GM12878 (cell line): ENCODE measurements around the gene CCDC106. TPM values are rescaled to one million over a fixed set of nuclear protein-coding genes. Genes with fewer than 3 reads are reported as not detected.

Experiments
- ASH2L ChIP-seq: fragments of 300-600, 200-600 bp; sonication (generic); IDR thresholded peaks from 2 replicates; pipeline ENCODE4 v1.6.1; 2017; ENCODE audit warnings: low read depth, mild to moderate bottlenecking, borderline replicate concordance
- ATF7 ChIP-seq: fragments of 450-650 bp; IDR thresholded peaks from 2 replicates; pipeline ENCODE4 v1.6.1; 2016; ENCODE audit warnings: low read depth, mild to moderate bottlenecking
- EGR1 ChIP-seq, 2 experiments: IDR thresholded peaks; 1 replicate in 1 of 2; 2 replicates in 1 of 2; pipeline ENCODE4 v1.6.1; 2011 to 2012; ENCODE audit warnings: low read depth in 2 of 2, low read length in 2 of 2, borderline replicate concordance in 1 of 2, mild to moderate bottlenecking in 1 of 2, moderate library complexity in 1 of 2
- EP300 ChIP-seq, 2 experiments: fragments of 150-350 bp in 1 of 2; IDR thresholded peaks; 2 replicates each; pipeline ENCODE4 v1.6.1; 2011 to 2012; ENCODE audit warnings: low read depth in 2 of 2, low read length in 2 of 2, borderline replicate concordance in 1 of 2, improper control_type of control experiment in 1 of 2, inconsistent platforms in 1 of 2; ENCODE audit not compliant: control insufficient read depth in 1 of 2
- EZH2 ChIP-seq: IDR thresholded peaks from 2 replicates; pipeline ENCODE4 v1.6.1; 2012; ENCODE audit warnings: low read depth, mild to moderate bottlenecking, control low read depth, inconsistent platforms, low read length, borderline replicate concordance; ENCODE audit not compliant: control insufficient read depth
- GABPA ChIP-seq: IDR thresholded peaks from 2 replicates; pipeline ENCODE4 v1.6.1; 2014; ENCODE audit warnings: antibody characterized with exemption, low read depth, mild to moderate bottlenecking, inconsistent platforms
- HDGF ChIP-seq: fragments of 450-650 bp; IDR thresholded peaks from 2 replicates; pipeline ENCODE4 v1.6.1; 2016; ENCODE audit warnings: antibody characterized with exemption
- NFIC ChIP-seq: IDR thresholded peaks from 2 replicates; pipeline ENCODE4 v1.6.1; 2012; ENCODE audit warnings: low read depth, mild to moderate bottlenecking, inconsistent platforms, low read length, moderate library complexity
- NKRF ChIP-seq: fragments of 450-650 bp; conservative IDR thresholded peaks from 2 replicates; pipeline ENCODE4 v1.6.1; 2017; ENCODE audit warnings: mild to moderate bottlenecking, moderate library complexity
- NR2C1 ChIP-seq: fragments of 450-650 bp; IDR thresholded peaks from 2 replicates; pipeline ENCODE4 v1.6.1; 2017; ENCODE audit warnings: antibody characterized with exemption, mild to moderate bottlenecking, moderate library complexity
- PBX3 ChIP-seq: IDR thresholded peaks from 2 replicates; pipeline ENCODE4 v1.6.1; 2011; ENCODE audit warnings: mild to moderate bottlenecking, low read depth, low read length, moderate library complexity; ENCODE audit not compliant: insufficient replicate concordance
- PRDM15 ChIP-seq: fragments of 450-650 bp; formaldehyde crosslinking; IDR thresholded peaks from 2 replicates; pipeline ENCODE4 v1.4.0; 2020; ENCODE audit warnings: mild to moderate bottlenecking, moderate library complexity
- RFX5 ChIP-seq: IDR thresholded peaks from 2 replicates; pipeline ENCODE4 v1.6.1; 2011; ENCODE audit warnings: low read depth, low read length, improper control_type of control experiment
- RUNX3 ChIP-seq: IDR thresholded peaks from 2 replicates; pipeline ENCODE4 v1.6.1; 2012; ENCODE audit warnings: low read length, inconsistent platforms
- SKIL ChIP-seq: fragments of 450-650 bp; IDR thresholded peaks from 2 replicates; pipeline ENCODE4 v1.6.1; 2017; ENCODE audit warnings: mild to moderate bottlenecking, low read depth, inconsistent platforms; ENCODE audit not compliant: poor library complexity, severe bottlenecking
- SMAD1 ChIP-seq: fragments of 450-650 bp; IDR thresholded peaks from 2 replicates; pipeline ENCODE4 v1.6.1; 2018; ENCODE audit warnings: mild to moderate bottlenecking, low read depth; ENCODE audit not compliant: partially characterized antibody
- SPI1 ChIP-seq: IDR thresholded peaks from 2 replicates; pipeline ENCODE4 v1.6.1; 2011; ENCODE audit warnings: low read depth, mild to moderate bottlenecking, low read length, moderate library complexity, borderline replicate concordance; ENCODE audit not compliant: insufficient read depth
- SREBF1 ChIP-seq: IDR thresholded peaks from 2 replicates; pipeline ENCODE4 v1.6.1; 2012; ENCODE audit warnings: mild to moderate bottlenecking, low read length
- TCF7 ChIP-seq: IDR thresholded peaks from 2 replicates; pipeline ENCODE4 v1.6.1; 2014; ENCODE audit warnings: antibody characterized with exemption, borderline replicate concordance
- ZNF24 ChIP-seq: fragments of 450-650 bp; IDR thresholded peaks from 2 replicates; pipeline ENCODE4 v1.6.1; 2017; ENCODE audit warnings: antibody characterized with exemption, mild to moderate bottlenecking
- ZSCAN29 ChIP-seq: fragments of 450-650 bp; IDR thresholded peaks from 2 replicates; pipeline ENCODE4 v1.6.1; 2017; ENCODE audit warnings: mild to moderate bottlenecking, moderate library complexity
- polyA plus RNA-seq, 11 experiments: library from polyadenylated mRNA; depleted of rRNA in 4 of 11; unstranded in 6 of 11; stranded (reverse) in 5 of 11; fragments of >200 nt; fragmentation: Nextera tagmentation in 4 of 11; fragmentation: Illumina TruSeq in 1 of 11; extraction: Ambion mirVana in 4 of 11; extraction: Trizol in 1 of 11; gene quantifications; 1 replicate in 1 of 11; 2 replicates in 10 of 11; pipeline versions ENCODE4 v1.2.1 to v1.2.3, GENCODE V29; 2011 to 2016; ENCODE audit warnings: inconsistent platforms in 2 of 11, missing spikeins in 2 of 11, low read depth in 1 of 11
- total RNA-seq, 4 experiments: library from RNA; depleted of rRNA in 3 of 4; stranded (reverse); fragments of >200 nt in 3 of 4; fragmentation: Illumina TruSeq in 1 of 4; extraction: Trizol in 1 of 4; gene quantifications; 2 replicates each; pipeline versions ENCODE4 v1.2.1 to v1.2.3, GENCODE V29; 2013 to 2021

The CCDC106 gene
- total and polyA plus RNA-seq, 10 of the 15 experiments (the other 5 are each of a cell fraction or from before 2014, with no cell fraction given): 0.04 to 35.9 (median 19.8) TPM

GRCh38 chr19:55678121-55678671 is 30.2 kb downstream of the CCDC106 start (continued):
- no peak for TF ChIP-seq PRDM15 (CRISPR knock-in tag)
- peak; percentile 56 for TF ChIP-seq SKIL
- TF ChIP-seq ASH2L: 0 out of 2 replicates have a peak, but pooled peaks have one; percentile 55
- TF ChIP-seq NFIC: peak; percentile 54; the same call in 1 of the 2 replicates
- TF ChIP-seq SMAD1: no peak
- TF ChIP-seq ZNF24: no peak
- peak; percentile 58 for TF ChIP-seq NKRF
- 0 out of 2 replicates have a peak, but pooled peaks have one; percentile 45 for TF ChIP-seq RFX5
- no peak for TF ChIP-seq PBX3
- TF ChIP-seq SPI1: peak; percentile 99
- TF ChIP-seq HDGF: peak; percentile 51; the same call in 1 of the 2 replicates
- peak; percentile 45; the same call in 1 of the 2 replicates for TF ChIP-seq ATF7
- no peak for TF ChIP-seq TCF7
- no peak for TF ChIP-seq SREBF1
- TF ChIP-seq NR2C1: peak; percentile 86
- no peak for TF ChIP-seq EZH2
- TF ChIP-seq EP300 (IDR thresholded peaks at IDR 0.05; ENCODE audit: borderline replicate concordance in 1 of 2, control insufficient read depth in 1 of 2, low read depth in 2 of 2, low read length in 2 of 2): peak; percentile 60 to 64; a peak in 2 of 4 replicates
- TF ChIP-seq GABPA: 0 out of 2 replicates have a peak, but pooled peaks have one; percentile 52
- peak; percentile 88 for TF ChIP-seq RUNX3
- peak; percentile 65; the same call in 1 of the 2 replicates for TF ChIP-seq ZSCAN29
- peak in 1 of 2 experiments; percentile 45; a peak in 1 of 3 replicates for TF ChIP-seq EGR1 (IDR thresholded peaks at IDR 0.05; ENCODE audit: borderline replicate concordance in 1 of 2, low read depth in 2 of 2, low read length in 2 of 2)
